ENCODE data around the gene IQCC.

Gene IQCC

GRCh38 chr1:32255072-32256071 lies 49.9 kb downstream of the IQCC start:
- Histone ChIP-seq H3K27me3 (ENCODE audit: control insufficient read depth in 5 of 5, insufficient read depth in 4 of 5, low read length in 5 of 5) (peaks cover 0 to 8% (median 3%) of the 10 kb centered on the region in 5 donors), H3K36me3 (ENCODE audit: control insufficient read depth in 5 of 5, insufficient read depth in 5 of 5, low read length in 5 of 5) (no peaks in the 10 kb centered on the region), H3K27ac (ENCODE audit: low read depth, low read length) (no peak overlapping the region), H3K4me3 (ENCODE audit: low read depth in 1 of 5, low read length in 5 of 5) (no peak overlapping the region), H3K9ac (ENCODE audit: low read length in 5 of 5) (no peak overlapping the region), H3K4me1 (ENCODE audit: control insufficient read depth in 5 of 5, insufficient read depth in 5 of 5, low read length in 5 of 5) (peaks cover 7 to 31% (median 17%) of the 10 kb centered on the region in 5 donors), H3K9me3 (ENCODE audit: control insufficient read depth in 5 of 5, low read length in 5 of 5) (no peaks in the 10 kb centered on the region)

GRCh38 chr1:32256473-32257226 lies 51.2 kb downstream of the IQCC start:
- Histone ChIP-seq H3K4me3 (ENCODE audit: low read depth in 1 of 5, low read length in 5 of 5) (no peak overlapping the region), H3K9me3 (ENCODE audit: control insufficient read depth in 5 of 5, low read length in 5 of 5) (no peaks in the 10 kb centered on the region), H3K4me1 (ENCODE audit: control insufficient read depth in 5 of 5, insufficient read depth in 5 of 5, low read length in 5 of 5) (peaks cover 7 to 18% (median 9%) of the 10 kb centered on the region in 5 donors), H3K9ac (ENCODE audit: low read length in 5 of 5) (no peak overlapping the region), H3K27ac (ENCODE audit: low read depth, low read length) (no peak overlapping the region), H3K27me3 (ENCODE audit: control insufficient read depth in 5 of 5, insufficient read depth in 4 of 5, low read length in 5 of 5) (peaks cover 0 to 5% (median 3%) of the 10 kb centered on the region in 5 donors), H3K36me3 (ENCODE audit: control insufficient read depth in 5 of 5, insufficient read depth in 5 of 5, low read length in 5 of 5) (no peaks in the 10 kb centered on the region)

GRCh38 chr1:32257227-32257508 lies 51.7 kb downstream of the IQCC start:
- H3K27me3 ChIP-seq (ENCODE audit: control insufficient read depth in 5 of 5, insufficient read depth in 4 of 5, low read length in 5 of 5), result peaks cover 0 to 5% (median 1%) of the 10 kb centered on the region in 5 donors
- H3K9ac ChIP-seq (ENCODE audit: low read length in 5 of 5), result no peak overlapping the region
- no peaks in the 10 kb centered on the region for H3K9me3 ChIP-seq (ENCODE audit: control insufficient read depth in 5 of 5, low read length in 5 of 5)
- H3K4me3 ChIP-seq (ENCODE audit: low read depth in 1 of 5, low read length in 5 of 5), result no peak overlapping the region
- H3K27ac ChIP-seq (ENCODE audit: low read depth, low read length), result no peak overlapping the region
- peaks cover 5 to 13% (median 7%) of the 10 kb centered on the region in 5 donors for H3K4me1 ChIP-seq (ENCODE audit: control insufficient read depth in 5 of 5, insufficient read depth in 5 of 5, low read length in 5 of 5)
- no peaks in the 10 kb centered on the region for H3K36me3 ChIP-seq (ENCODE audit: control insufficient read depth in 5 of 5, insufficient read depth in 5 of 5, low read length in 5 of 5)

Measured in subcutaneous abdominal adipose tissue (tissue), 5 donors.